Caco-2 (cell line): ENCODE results near the gene UCHL5. TPM values are rescaled to one million over a fixed set of nuclear protein-coding genes. Genes with fewer than 3 reads are reported as not detected.

Experiments
- BruUV-seq: library from RNA; stranded (reverse); fragments of 400-500 nt; replicated peaks from 2 replicates; lab custom pipeline; 2021; lab: Mats Ljungman, UMichigan
- CTCF ChIA-PET: fragments of 300-600 bp; sonication (Branson Sonifier 250); formaldehyde crosslinking; loops from one replicate; lab custom pipeline; 2022; ENCODE audit warnings: antibody characterized with exemption; lab: Charles Lee
- POLR2A ChIA-PET: fragments of 300-600 bp; sonication (Branson Sonifier 250); formaldehyde crosslinking; loops from one replicate; lab custom pipeline; 2022; ENCODE audit warnings: antibody characterized with exemption; lab: Charles Lee
- DNase-seq, 2 experiments: peaks; one replicate each; pipeline versions ENCODE4 v3.0.0 to v3.0.0-alpha.2; 2020 to 2022
- H3K27me3 ChIP-seq: replicated peaks from 2 replicates; pipeline ENCODE4 v1.6.0; 2011; ENCODE audit warnings: low read length; ENCODE audit not compliant: control insufficient read depth, insufficient read depth
- H3K36me3 ChIP-seq: 2 replicates; pipeline ENCODE4 v1.5.1; 2011; ENCODE audit warnings: low read length; ENCODE audit not compliant: control insufficient read depth, insufficient read depth
- H3K4me1 ChIP-seq: fragments of 250-450 bp; sonication (Bioruptor Pico); 2 replicates; pipeline ENCODE4 v1.5.1; 2020; ENCODE audit warnings: mild to moderate bottlenecking
- H3K4me3 ChIP-seq: 2 replicates; pipeline ENCODE4 v1.5.1; 2011; ENCODE audit warnings: low read depth, mild to moderate bottlenecking, control low read depth, low read length
- H3K9me3 ChIP-seq: fragments of 250-450 bp; sonication (Bioruptor Pico); 2 replicates; pipeline ENCODE4 v1.5.1; 2020; ENCODE audit warnings: mild to moderate bottlenecking, moderate library complexity
- H3K27ac Mint-ChIP-seq: one replicate; pipeline ENCODE4 v1.8.0; 2022; ENCODE audit warnings: mixed read lengths; ENCODE audit not compliant: unreplicated experiment
- H3K27me3 Mint-ChIP-seq: one replicate; pipeline ENCODE4 v1.8.0; 2022; ENCODE audit warnings: mixed read lengths; ENCODE audit not compliant: insufficient read depth, unreplicated experiment
- H3K36me3 Mint-ChIP-seq: one replicate; pipeline ENCODE4 v1.8.0; 2022; ENCODE audit warnings: mild to moderate bottlenecking, mixed read lengths; ENCODE audit not compliant: insufficient read depth, unreplicated experiment
- H3K4me1 Mint-ChIP-seq: one replicate; pipeline ENCODE4 v1.8.0; 2022; ENCODE audit warnings: low read depth, mixed read lengths; ENCODE audit not compliant: unreplicated experiment
- H3K4me3 Mint-ChIP-seq: one replicate; pipeline ENCODE4 v1.8.0; 2022; ENCODE audit warnings: mild to moderate bottlenecking, moderate library complexity, mixed read lengths; ENCODE audit not compliant: unreplicated experiment
- H3K9me3 Mint-ChIP-seq: one replicate; pipeline ENCODE4 v1.8.0; 2022; ENCODE audit warnings: mixed read lengths; ENCODE audit not compliant: unreplicated experiment
- intact Hi-C: fragments of 100-400 bp; cut with micrococcal nuclease; formaldehyde crosslinking; loops from one replicate; pipeline ENCODE4 v1.10.0; 2022; ENCODE audit not compliant: unreplicated experiment
- total RNA-seq: library from RNA; stranded (reverse); gene quantifications from 2 replicates; pipeline ENCODE4 v1.2.3, GENCODE V29; 2022
- TF ChIP-seq, protein P1 (sequence below), 2 experiments: fragments of 200-600 bp in 1 of 2; IDR thresholded peaks; 1 replicate in 1 of 2; 2 replicates in 1 of 2; pipeline versions ENCODE4 v1.5.1 to v1.8.0; 2011 to 2022; ENCODE audit warnings: antibody characterized with exemption in 1 of 2, control low read depth in 1 of 2, inconsistent platforms in 1 of 2, low read depth in 1 of 2, low read length in 1 of 2, mild to moderate bottlenecking in 1 of 2, moderate library complexity in 1 of 2; ENCODE audit not compliant: insufficient read depth in 1 of 2, severe bottlenecking in 1 of 2, unreplicated experiment in 1 of 2

Gene UCHL5
- total RNA-seq, 1 experiment from 2014 or later: 49.6 TPM

DNA sequence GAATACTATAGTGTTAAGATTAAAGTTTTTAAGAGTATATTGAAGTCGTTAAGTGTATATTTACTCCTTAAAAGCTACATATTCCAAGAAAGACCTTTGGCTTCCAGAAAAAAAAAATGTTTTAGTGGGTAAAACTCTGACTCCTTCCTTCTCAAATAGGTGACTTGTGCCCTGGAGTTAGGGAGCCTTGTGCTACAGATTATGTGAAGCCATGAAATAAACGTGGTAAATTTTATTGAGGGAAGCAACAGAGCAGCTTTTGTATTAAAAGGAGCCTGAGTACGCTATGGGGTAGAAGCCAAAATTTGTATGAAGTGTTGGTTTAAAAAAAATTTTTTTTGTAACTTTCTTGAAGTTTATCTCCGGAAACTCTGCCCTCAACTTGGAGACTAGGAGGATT, 1.2 kb upstream of the UCHL5 start:
- Mint-ChIP-seq H3K4me1 (peaks cover 15% of the 10 kb centered on the region), H3K27ac (peak overlapping the region; percentile 91), H3K27me3 (no peaks in the 10 kb centered on the region), H3K4me3 (peak overlapping the region; percentile 90), H3K36me3 (peaks cover 22% of the 10 kb centered on the region), H3K9me3 (no peaks in the 10 kb centered on the region)
- BruUV-seq: no TSS peak
- ChIA-PET CTCF (no interaction called here), POLR2A (no interaction called here)
- peaks cover 5% of the 10 kb centered on the region; the same call in 1 of the 2 replicates for H3K4me1 ChIP-seq
- DNase-seq: no peak
- no peaks in the 10 kb centered on the region for H3K9me3 ChIP-seq
- intact Hi-C loops: no loop called here
- H3K27me3 ChIP-seq: no peaks in the 10 kb centered on the region
- TF ChIP-seq, protein P1, sequence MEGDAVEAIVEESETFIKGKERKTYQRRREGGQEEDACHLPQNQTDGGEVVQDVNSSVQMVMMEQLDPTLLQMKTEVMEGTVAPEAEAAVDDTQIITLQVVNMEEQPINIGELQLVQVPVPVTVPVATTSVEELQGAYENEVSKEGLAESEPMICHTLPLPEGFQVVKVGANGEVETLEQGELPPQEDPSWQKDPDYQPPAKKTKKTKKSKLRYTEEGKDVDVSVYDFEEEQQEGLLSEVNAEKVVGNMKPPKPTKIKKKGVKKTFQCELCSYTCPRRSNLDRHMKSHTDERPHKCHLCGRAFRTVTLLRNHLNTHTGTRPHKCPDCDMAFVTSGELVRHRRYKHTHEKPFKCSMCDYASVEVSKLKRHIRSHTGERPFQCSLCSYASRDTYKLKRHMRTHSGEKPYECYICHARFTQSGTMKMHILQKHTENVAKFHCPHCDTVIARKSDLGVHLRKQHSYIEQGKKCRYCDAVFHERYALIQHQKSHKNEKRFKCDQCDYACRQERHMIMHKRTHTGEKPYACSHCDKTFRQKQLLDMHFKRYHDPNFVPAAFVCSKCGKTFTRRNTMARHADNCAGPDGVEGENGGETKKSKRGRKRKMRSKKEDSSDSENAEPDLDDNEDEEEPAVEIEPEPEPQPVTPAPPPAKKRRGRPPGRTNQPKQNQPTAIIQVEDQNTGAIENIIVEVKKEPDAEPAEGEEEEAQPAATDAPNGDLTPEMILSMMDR (IDR thresholded peaks at IDR 0.05; ENCODE audit: insufficient read depth in 1 of 2, low read depth in 1 of 2, low read length in 1 of 2, severe bottlenecking in 1 of 2, unreplicated experiment in 1 of 2): no peak
- peak overlapping the region; percentile 70 for H3K4me3 ChIP-seq
- no peaks in the 10 kb centered on the region for H3K36me3 ChIP-seq

DNA sequence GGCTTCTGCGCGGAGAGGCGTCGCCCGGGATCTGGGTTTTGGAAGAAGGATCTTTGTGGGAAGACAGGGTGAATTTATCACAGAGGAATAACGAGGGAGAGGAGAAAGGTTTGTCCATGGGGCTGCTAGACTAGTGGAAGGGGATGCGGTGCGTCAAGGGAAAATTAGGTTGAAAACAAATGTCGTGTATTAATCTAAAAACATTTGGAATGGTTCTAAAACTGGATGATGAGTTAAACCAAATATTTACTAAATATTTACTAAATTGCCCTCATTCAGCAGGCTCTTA, 899 bp upstream of the UCHL5 start:
- no peaks in the 10 kb centered on the region for H3K9me3 ChIP-seq
- H3K36me3 Mint-ChIP-seq: peaks cover 22% of the 10 kb centered on the region
- H3K36me3 ChIP-seq: no peaks in the 10 kb centered on the region
- ChIA-PET POLR2A (no interaction called here), CTCF (no interaction called here)
- TSS peak; percentile 49 for BruUV-seq
- DNase-seq: no peak
- H3K27me3 Mint-ChIP-seq: no peaks in the 10 kb centered on the region
- no peaks in the 10 kb centered on the region for H3K9me3 Mint-ChIP-seq
- peak overlapping the region; percentile 91 for H3K27ac Mint-ChIP-seq
- peaks cover 15% of the 10 kb centered on the region for H3K4me1 Mint-ChIP-seq
- TF ChIP-seq, protein P1 (IDR thresholded peaks at IDR 0.05; ENCODE audit: insufficient read depth in 1 of 2, low read depth in 1 of 2, low read length in 1 of 2, severe bottlenecking in 1 of 2, unreplicated experiment in 1 of 2): no peak
- peaks cover 5% of the 10 kb centered on the region; the same call in 1 of the 2 replicates for H3K4me1 ChIP-seq
- intact Hi-C loops: no loop called here
- H3K27me3 ChIP-seq: no peaks in the 10 kb centered on the region
- H3K4me3 Mint-ChIP-seq: peak overlapping the region; percentile 90
- H3K4me3 ChIP-seq: peak overlapping the region; percentile 70

DNA sequence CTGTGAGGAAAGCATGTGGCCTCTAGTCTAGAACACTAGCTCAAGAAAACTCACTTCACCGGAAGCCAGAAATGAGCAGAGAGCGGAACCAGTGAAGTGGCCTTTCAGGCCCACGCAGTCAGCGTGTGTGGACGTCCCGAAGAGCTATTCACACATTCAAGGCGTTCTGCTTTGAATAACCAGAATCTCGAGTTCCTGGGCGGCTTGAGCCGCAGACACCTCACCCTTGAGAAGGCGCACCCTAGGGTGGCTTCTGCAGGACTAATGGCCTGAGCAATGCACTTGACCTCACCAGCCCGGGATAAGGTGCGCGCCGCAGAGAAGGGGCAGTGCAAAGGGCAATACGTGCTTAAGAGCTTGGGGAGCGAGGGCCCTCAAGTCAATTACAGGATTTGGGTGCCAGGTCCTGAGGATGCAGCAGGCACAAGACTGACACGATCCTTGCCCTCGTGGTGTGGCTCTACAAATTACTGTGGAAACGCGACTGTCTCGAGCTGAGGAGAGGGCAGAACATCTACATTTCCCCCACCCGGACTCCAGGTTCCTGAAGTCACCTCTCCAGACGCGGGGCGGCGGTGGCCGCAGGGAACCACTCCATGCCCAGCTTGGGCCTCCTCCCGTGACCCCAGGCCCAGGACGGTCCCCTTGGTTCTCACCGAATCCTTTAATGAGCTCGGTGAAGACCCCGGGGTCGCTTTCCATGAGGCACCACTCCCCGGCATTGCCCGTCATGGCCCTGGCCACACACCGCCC, 455 bp downstream of the UCHL5 start:
- Mint-ChIP-seq H3K27ac (peak overlapping the region; percentile 91), H3K27me3 (no peaks in the 10 kb centered on the region), H3K9me3 (no peaks in the 10 kb centered on the region), H3K4me1 (peaks cover 15% of the 10 kb centered on the region), H3K36me3 (peaks cover 22% of the 10 kb centered on the region), H3K4me3 (peak overlapping the region; percentile 90)
- DNase-seq: peak; percentile 52 to 54
- ChIA-PET CTCF (interaction anchor here (0.6 to 0.7 kb wide), 3 partner anchors 11 to 63 kb away, joined by 3 to 4 read pairs (median 3); no protein-coding TSS in a partner anchor), POLR2A (interaction anchor here (0.5 to 1.2 kb wide), 7 partner anchors 20 to 259 kb away, joined by 3 to 15 read pairs (median 3); partner anchors contain the start of gene GLRX2)
- H3K27me3 ChIP-seq: no peaks in the 10 kb centered on the region
- TSS peak; percentile 54 for BruUV-seq
- TF ChIP-seq, protein P1 (IDR thresholded peaks at IDR 0.05; ENCODE audit: insufficient read depth in 1 of 2, low read depth in 1 of 2, low read length in 1 of 2, severe bottlenecking in 1 of 2, unreplicated experiment in 1 of 2): no peak
- no peaks in the 10 kb centered on the region for H3K9me3 ChIP-seq
- H3K4me1 ChIP-seq: peaks cover 5% of the 10 kb centered on the region; the same call in 1 of the 2 replicates
- intact Hi-C loops: loop anchor here (1.0 to 2.0 kb wide), 5 partner anchors 22 to 250 kb away; partner anchors contain the start of genes CDC73 and GLRX2
- H3K36me3 ChIP-seq: no peaks in the 10 kb centered on the region
- peak overlapping the region; percentile 70 for H3K4me3 ChIP-seq
